G401 (cell line): ENCODE measurements around the gene ANKRD28. TPM values are rescaled to one million over a fixed set of nuclear protein-coding genes. Genes with fewer than 3 reads are reported as not detected.
"Not testable (repeated sequence)": the region's sequence is repeated elsewhere in the genome, so short reads cannot be mapped to it uniquely, and the experiment has no call there.

Experiments used
- DNase-seq: peaks from one replicate; pipeline ENCODE4 v3.0.0-alpha.2; 2015; ENCODE audit warnings: low spot score
- in situ Hi-C: cut with HindIII; loops from 2 replicates; pipeline ENCODE4 v1.10.0; 2016; ENCODE audit warnings: low sequenced_read_pairs, mixed read lengths
- total RNA-seq: library from RNA; depleted of rRNA; stranded (reverse); fragments of >200 nt; shearing (Covaris generic); gene quantifications from 2 replicates; pipeline ENCODE4 v1.2.3, GENCODE V29; 2014

Gene ANKRD28
- total RNA-seq, 1 experiment from 2014 or later: 44.4 TPM

- in situ Hi-C loops: no loop called here
These were observed 53.6 kb downstream of the ANKRD28 start for GRCh38 chr3:15744176-15744575.

DNA sequence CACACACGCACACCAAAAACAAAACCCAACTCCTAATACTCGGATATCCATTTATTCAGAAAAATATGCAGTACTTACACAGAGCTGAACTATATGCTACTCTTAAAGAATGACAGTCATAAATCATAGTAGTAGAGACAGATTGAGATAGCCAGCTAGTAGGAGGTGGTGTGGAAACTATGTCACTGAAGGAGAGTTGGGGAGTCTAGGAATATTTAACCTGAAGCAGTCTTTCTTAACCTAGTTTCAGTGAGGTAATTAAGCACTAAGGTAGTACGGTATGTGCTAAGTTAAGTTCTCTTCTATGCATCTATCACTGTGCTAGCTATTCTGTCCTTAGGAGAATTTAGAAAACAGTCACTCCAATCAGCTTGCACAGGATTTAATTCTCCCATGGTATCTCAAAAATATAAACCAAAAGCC, 54.2 kb downstream of the ANKRD28 start:
- in situ Hi-C loops: no loop called here
- DNase-seq: no peak

More at GRCh38 chr3:15744176-15744575, 53.6 kb downstream of the ANKRD28 start:
- no peak for DNase-seq

- in situ Hi-C loops: not testable (repeated sequence)
These were observed 55.5 kb downstream of the ANKRD28 start for GRCh38 chr3:15742236-15742635.

GRCh38 chr3:15738616-15739005, 59.2 kb downstream of the ANKRD28 start:
- in situ Hi-C loops, DNase-seq: not testable (repeated sequence)

More at GRCh38 chr3:15742236-15742635, 55.5 kb downstream of the ANKRD28 start:
- not testable (repeated sequence) for DNase-seq

DNA sequence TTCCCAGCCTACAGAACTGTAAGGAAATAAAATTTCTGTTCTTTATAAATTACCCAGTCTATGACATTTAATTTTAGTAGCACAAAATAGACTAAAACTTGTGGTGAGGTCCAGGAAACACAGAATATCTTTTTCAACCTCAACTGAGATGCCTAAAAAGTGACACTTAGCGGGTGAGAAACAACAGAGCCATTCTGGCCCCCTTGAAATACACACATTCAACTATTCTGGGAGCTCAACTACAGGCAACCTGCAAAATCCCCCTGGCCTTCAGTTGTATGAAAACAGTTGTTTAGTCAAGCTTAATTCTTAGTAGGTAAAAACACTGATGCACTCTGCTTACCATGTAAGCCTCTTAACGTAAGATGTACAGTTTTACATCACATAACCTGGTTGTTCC, 66.8 kb downstream of the ANKRD28 start:
- in situ Hi-C loops: no loop called here
- no peak for DNase-seq

DNA sequence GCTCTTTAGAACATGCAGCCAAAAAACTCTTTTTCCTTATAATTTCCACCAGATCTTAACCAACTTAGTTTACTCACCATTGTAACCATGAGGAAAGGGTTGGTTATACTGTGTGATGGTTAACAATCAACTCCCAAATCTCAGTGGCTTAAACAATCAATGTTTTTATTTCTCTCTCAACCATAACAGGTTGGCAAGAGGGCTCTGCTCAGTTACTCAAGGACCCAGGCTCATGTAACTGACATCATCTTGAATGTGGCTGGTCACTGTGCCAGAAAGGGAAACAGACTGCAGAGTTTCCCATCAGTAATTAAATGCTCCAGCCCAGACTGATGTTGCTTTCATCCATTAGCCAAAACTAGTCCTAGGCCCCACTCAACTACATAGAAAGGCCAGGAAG, 69.0 kb downstream of the ANKRD28 start:
- in situ Hi-C loops: no loop called here

DNA sequence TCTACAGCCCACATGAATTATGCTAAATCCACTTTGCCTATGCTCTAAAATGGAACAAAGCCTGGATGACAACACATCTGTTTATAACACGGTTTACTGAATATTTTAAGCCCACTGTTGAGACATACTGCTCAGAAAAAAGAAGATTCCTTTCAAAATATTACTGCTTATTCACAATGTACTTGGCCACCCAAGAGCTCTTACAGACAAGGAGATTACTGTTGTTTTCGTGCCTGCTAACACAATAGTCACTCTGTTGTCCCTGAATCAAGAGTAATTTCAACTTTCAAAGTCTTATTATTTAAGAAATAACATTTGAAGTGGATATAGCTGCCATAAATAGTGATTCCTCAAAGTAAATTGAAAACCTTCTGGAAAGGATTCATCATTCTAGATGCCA, 70.9 kb downstream of the ANKRD28 start:
- DNase-seq: no peak
- in situ Hi-C loops: no loop called here

More for the DNA sequence above, 69.0 kb downstream of the ANKRD28 start:
- no peak for DNase-seq

DNA sequence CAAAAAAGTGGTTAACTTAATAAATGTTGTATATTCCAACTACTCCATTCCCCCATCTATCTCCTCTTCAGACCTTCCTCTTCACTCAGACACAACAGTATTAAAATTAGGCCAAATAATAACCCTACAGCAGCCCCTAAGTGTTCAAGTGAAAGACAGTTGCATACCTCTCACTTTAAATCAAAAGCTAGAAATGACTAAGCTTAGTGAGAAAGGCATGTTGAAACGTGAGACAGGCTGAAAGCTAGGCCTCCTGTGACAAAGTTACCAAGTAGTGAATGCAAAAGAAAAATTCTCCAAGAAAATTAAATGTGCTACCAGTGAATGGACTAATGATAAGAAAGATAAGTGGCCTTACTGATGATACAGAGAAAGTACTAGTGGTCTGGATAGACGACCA, 71.7 kb downstream of the ANKRD28 start:
- in situ Hi-C loops: no loop called here
- no peak for DNase-seq

DNA sequence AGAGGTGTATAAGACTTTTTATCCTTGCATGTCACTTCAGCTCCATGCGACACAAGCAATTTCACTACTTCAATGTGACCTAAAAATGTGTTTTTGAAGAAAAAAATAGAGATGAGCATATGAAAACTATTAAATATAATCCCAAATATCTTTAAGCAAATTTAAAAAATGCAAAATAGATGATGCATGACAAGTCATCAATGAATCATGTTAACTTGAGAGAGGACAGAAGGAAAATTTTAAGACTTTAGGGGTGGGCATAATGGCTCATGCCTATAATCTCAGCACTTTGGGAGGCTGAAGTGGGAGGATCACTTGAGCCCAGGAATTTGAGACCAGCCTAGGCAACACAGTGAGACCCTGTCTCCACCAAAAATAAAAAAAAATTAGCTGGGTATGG, 73.3 kb downstream of the ANKRD28 start:
- in situ Hi-C loops: no loop called here
- DNase-seq: no peak

DNA sequence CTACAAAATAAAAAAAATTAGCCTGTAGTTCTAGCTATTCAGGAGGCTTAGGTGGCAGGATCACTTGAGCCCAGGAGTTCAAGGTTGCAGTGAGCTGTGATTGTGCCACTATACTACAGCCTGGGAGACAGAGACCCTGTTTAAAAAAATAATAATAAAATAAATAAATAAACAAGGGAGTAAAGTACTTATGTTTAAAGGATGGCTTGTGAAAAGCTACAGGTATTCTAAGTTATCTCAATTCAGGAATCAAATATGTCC, 74.2 kb downstream of the ANKRD28 start:
- DNase-seq: no peak
- in situ Hi-C loops: no loop called here

DNA sequence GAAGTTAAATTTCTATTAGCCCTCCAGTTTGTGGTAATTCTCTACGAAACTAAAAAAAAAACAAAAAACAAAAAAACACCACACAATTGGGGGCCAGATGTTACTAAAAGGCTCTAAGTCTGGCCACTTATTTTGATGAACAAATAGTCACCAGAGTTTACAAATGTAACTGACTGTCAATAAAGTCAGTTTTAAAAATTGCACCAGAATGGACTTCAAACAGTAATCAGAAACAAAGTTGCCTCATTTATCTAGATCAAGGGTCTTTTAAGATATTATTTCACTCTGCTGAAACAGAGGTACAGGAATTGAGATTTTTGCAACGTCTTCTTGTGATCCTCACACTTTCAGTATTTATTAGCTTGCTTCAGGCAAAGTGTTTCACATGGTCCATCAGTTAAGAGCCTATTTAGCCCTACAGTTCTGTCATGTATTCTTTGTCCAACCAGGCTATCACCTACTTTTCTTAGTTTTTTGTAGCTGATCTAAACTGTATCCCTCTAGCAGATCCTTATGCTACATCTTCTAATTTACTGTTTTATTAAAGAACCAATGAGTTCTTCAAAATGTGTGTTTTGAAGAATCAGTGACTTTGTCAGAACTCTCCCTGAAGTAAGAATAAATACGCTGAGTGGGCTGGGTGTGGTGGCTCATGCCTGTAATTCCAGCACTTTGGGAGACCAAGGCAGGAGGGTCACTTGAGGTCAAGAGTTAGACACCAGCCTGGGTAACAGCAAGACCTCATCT, 74.7 kb downstream of the ANKRD28 start:
- DNase-seq: no peak
- in situ Hi-C loops: no loop called here

GRCh38 chr3:15716178-15716577, 81.6 kb downstream of the ANKRD28 start:
- DNase-seq: no peak
- in situ Hi-C loops: no loop called here

- in situ Hi-C loops: no loop called here
- no peak for DNase-seq
These were observed 83.3 kb downstream of the ANKRD28 start for GRCh38 chr3:15714448-15714847.

DNA sequence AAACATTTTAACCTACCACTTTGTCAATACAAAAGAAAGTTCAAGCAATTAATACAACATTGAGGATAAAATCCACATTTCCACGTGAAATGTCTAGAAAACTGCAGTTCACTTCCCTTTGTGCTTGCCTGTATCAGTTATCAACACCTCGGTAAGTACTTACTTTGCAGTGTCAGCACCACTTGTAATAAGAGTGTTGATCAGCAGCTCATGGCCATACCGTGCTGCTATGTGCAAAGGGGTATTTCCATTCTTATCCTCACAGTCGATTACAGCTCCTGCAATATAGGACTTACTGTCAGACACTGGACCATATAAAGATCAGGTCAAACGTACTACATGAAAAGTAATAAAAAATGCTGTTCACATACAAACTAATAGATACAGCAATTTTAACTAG, 84.4 kb downstream of the ANKRD28 start:
- in situ Hi-C loops: no loop called here

GRCh38 chr3:15711281-15711680, 86.5 kb downstream of the ANKRD28 start:
- in situ Hi-C loops: no loop called here
- no peak for DNase-seq

More for the DNA sequence above, 84.4 kb downstream of the ANKRD28 start:
- no peak for DNase-seq

DNA sequence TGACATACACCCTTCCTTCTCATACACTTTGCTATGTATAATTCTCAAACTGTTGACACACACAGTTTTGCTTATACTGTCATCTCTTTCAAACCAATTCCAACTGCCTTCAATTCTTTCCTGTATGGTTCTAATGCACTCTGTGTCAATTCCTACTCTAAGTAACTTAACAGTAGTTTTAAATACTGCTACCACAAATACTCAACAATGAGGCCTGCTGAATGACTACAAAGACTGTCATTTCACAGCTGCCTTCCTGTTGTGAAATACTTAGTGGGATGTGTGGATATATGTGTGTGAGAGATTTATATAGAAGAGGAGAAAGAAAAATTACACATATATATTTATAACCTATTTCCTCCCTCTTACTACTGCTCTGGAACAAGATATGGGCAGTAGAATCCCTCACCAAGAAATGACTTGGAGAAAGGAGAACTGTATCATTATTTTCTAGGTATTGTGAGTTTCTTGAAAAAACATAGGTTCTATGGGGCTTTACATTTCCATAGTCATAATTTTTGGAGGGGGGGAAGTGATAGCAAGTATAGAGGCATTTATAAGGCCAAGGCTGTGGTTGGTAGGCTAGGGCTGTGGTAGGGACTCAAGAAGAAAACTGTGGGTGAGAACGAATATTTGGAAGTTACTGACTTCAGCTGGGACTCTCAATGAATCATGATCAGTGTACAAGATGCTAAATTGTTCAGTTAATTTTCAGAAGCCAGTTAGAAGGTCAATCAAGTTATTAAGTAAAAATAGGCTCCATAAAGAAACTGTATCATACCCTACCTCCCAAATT, 88.7 kb downstream of the ANKRD28 start:
- in situ Hi-C loops: no loop called here
- no peak for DNase-seq

DNA sequence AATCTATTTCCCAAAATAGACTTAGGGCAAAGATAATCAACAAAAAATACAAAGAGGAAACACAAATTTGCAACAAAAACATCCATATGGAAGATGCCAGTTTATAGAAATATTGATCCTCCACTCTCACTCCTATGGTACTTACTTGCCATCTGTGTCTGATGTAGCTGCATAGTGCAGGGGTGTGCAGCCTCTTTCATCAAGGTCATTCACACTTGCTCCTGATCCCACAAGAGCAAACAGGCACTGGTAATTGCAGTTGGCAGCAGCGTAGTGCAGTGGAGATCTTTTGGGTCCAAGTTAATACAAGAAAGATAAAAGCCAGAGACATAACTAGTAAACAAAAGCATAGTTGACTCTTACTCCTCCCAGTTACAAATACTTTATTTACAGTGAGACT, 90.0 kb downstream of the ANKRD28 start:
- in situ Hi-C loops: no loop called here
- DNase-seq: no peak

- no peak for DNase-seq
- in situ Hi-C loops: no loop called here
These were observed 94.4 kb downstream of the ANKRD28 start for GRCh38 chr3:15703346-15703745.

- in situ Hi-C loops: no loop called here
- no peak for DNase-seq
These were observed 103.2 kb downstream of the ANKRD28 start for GRCh38 chr3:15694628-15695027.

- DNase-seq: no peak
- in situ Hi-C loops: no loop called here
These were observed 104.4 kb downstream of the ANKRD28 start for GRCh38 chr3:15693355-15693754.

DNA sequence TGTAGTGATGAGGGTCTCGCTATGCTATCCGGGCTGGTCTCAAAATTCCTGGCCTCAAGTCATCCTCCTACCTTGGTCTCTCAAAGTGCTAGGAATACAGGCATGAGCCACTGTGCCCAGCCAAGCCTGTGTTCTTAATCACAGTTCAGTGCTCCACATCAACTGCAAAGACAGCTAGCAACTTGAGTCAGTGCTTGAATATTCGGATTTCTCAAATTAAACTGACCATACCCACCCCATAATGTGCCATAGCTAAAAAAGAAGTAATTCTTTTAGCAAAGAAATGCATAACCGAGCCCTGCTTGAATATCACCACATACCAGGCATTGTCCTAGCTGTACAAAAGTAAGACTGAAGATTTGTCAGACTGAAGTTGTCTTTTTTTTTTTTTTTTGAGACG, 107.0 kb downstream of the ANKRD28 start:
- DNase-seq: no peak
- in situ Hi-C loops: no loop called here
